ENCODE results near the gene DMXL2.

Gene DMXL2

DNA sequence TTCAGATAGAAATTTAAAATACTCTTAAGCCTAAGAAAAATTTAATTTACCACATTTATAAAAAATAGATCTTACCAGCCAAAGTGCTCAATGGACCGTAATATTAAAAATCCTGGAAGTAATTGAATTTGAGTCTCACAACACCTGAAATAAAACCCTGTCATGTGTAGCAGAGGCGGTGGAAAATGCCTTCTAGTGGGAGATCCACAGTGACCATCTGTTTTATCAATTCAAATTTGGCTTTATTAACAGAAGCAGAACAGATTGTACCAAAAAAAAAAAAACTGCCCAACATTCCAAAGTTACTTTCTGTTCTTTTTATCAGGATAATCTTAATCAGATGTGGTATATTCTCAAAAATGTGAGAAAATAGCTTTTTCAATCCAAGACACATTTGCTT lies 71.7 kb downstream of the DMXL2 start:
- no peaks in the 10 kb centered on the region for H3K36me3 ChIP-seq (ENCODE audit: insufficient read depth, low read length)
- H3K9me2 ChIP-seq (ENCODE audit: low read depth, low read length): no peaks in the 10 kb centered on the region
- no peak overlapping the region for H3K27ac ChIP-seq (ENCODE audit: low read depth, low read length, poor library complexity, severe bottlenecking)
- H3K4me1 ChIP-seq (ENCODE audit: insufficient read depth, low read length, severe bottlenecking): no peaks in the 10 kb centered on the region
- H4K20me1 ChIP-seq (ENCODE audit: insufficient read depth, low read length): no peaks in the 10 kb centered on the region
- H3K79me2 ChIP-seq (ENCODE audit: insufficient read depth, low read length): no peaks in the 10 kb centered on the region
- H3K27me3 ChIP-seq (ENCODE audit: insufficient read depth, low read length): no peaks in the 10 kb centered on the region
- H3K9me3 ChIP-seq (ENCODE audit: low read length): no peaks in the 10 kb centered on the region
- H3K4me3 ChIP-seq (ENCODE audit: low read depth, low read length, poor library complexity, severe bottlenecking): no peak overlapping the region
- no peak overlapping the region for H3K9ac ChIP-seq (ENCODE audit: low read length)
- no peaks in the 10 kb centered on the region for H3F3A ChIP-seq (ENCODE audit: insufficient read depth, low read length)
- H3K4me2 ChIP-seq (ENCODE audit: low read length): no peak overlapping the region
- TF ChIP-seq CTCF (IDR thresholded peaks at IDR 0.05; ENCODE audit: low read length): no peak
- TF ChIP-seq EZH2 (IDR thresholded peaks at IDR 0.05; ENCODE audit: borderline replicate concordance, low read length): no peak
- no peak overlapping the region for H2AFZ ChIP-seq (ENCODE audit: low read length)

- TF ChIP-seq CTCF (IDR thresholded peaks at IDR 0.05; ENCODE audit: low read length): no peak
- Histone ChIP-seq H3K4me3 (ENCODE audit: low read depth, low read length, poor library complexity, severe bottlenecking) (no peak overlapping the region), H3F3A (ENCODE audit: insufficient read depth, low read length) (no peaks in the 10 kb centered on the region), H3K9me2 (ENCODE audit: low read depth, low read length) (no peaks in the 10 kb centered on the region), H3K27ac (ENCODE audit: low read depth, low read length, poor library complexity, severe bottlenecking) (no peak overlapping the region), H3K4me1 (ENCODE audit: insufficient read depth, low read length, severe bottlenecking) (no peaks in the 10 kb centered on the region), H3K79me2 (ENCODE audit: insufficient read depth, low read length) (no peaks in the 10 kb centered on the region), H3K4me2 (ENCODE audit: low read length) (no peak overlapping the region), H3K27me3 (ENCODE audit: insufficient read depth, low read length) (no peaks in the 10 kb centered on the region), H4K20me1 (ENCODE audit: insufficient read depth, low read length) (no peaks in the 10 kb centered on the region), H3K9ac (ENCODE audit: low read length) (no peak overlapping the region), H3K36me3 (ENCODE audit: insufficient read depth, low read length) (no peaks in the 10 kb centered on the region), H2AFZ (ENCODE audit: low read length) (no peak overlapping the region), H3K9me3 (ENCODE audit: low read length) (no peaks in the 10 kb centered on the region)
These were observed 74.9 kb downstream of the DMXL2 start for GRCh38 chr15:51547656-51548055.

DNA sequence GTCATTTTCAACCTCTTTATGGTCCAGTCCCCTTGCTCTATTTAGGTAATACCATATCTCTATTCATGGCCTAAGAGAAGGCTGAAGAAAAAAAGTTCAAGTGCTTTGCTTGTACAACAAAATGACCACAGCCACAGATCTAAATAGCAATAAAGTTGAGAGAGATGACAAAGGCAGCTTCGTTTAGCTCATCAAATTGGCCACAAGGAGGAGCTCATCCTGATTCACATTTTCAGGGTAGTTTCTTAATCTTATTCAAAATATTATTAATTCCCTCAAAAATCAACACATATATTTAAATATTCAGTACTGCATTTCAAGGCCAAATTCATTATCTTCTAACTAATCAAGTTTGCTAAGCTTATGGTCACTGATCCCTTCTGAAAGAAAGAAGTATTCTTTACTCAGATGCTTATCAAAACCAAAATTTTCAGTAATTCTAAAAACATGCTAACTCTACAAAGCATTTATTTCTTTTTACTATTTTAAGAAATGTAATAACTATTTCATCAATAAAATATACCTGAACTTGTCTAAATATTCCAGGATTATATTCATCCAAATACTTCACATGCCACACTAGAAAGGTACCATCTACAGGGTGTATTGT lies 85.5 kb downstream of the DMXL2 start:
- Histone ChIP-seq H3K79me2 (ENCODE audit: insufficient read depth, low read length) (no peaks in the 10 kb centered on the region), H3F3A (ENCODE audit: insufficient read depth, low read length) (no peaks in the 10 kb centered on the region), H3K4me1 (ENCODE audit: insufficient read depth, low read length, severe bottlenecking) (no peaks in the 10 kb centered on the region), H3K9me3 (ENCODE audit: low read length) (no peaks in the 10 kb centered on the region), H3K9me2 (ENCODE audit: low read depth, low read length) (no peaks in the 10 kb centered on the region), H3K27me3 (ENCODE audit: insufficient read depth, low read length) (no peaks in the 10 kb centered on the region), H4K20me1 (ENCODE audit: insufficient read depth, low read length) (no peaks in the 10 kb centered on the region), H3K27ac (ENCODE audit: low read depth, low read length, poor library complexity, severe bottlenecking) (no peak overlapping the region), H3K9ac (ENCODE audit: low read length) (no peak overlapping the region), H2AFZ (ENCODE audit: low read length) (no peak overlapping the region), H3K4me2 (ENCODE audit: low read length) (no peak overlapping the region), H3K4me3 (ENCODE audit: low read depth, low read length, poor library complexity, severe bottlenecking) (no peak overlapping the region), H3K36me3 (ENCODE audit: insufficient read depth, low read length) (no peaks in the 10 kb centered on the region)
- TF ChIP-seq EZH2 (IDR thresholded peaks at IDR 0.05; ENCODE audit: borderline replicate concordance, low read length) (no peak), CTCF (IDR thresholded peaks at IDR 0.05; ENCODE audit: low read length) (peak; percentile 54)

Data from OCI-LY1 (cell line).